AG04450 (cell line): Measurements from ENCODE around the gene RRAGB. TPM values are rescaled to one million over a fixed set of nuclear protein-coding genes. Genes with fewer than 3 reads are reported as not detected.
"Not testable (repeated sequence)": the region's sequence is repeated elsewhere in the genome, so short reads cannot be mapped to it uniquely, and the experiment has no call there.

Experiments
- CTCF ChIA-PET: fragments of 300-600, 350-600 bp; formaldehyde crosslinking; extraction: SDS; loops from one replicate; lab custom pipeline; 2022; ENCODE audit warnings: antibody characterized with exemption, inconsistent platforms; lab: Charles Lee
- POLR2A ChIA-PET: fragments of 350-600 bp; formaldehyde crosslinking; extraction: SDS; loops from one replicate; lab custom pipeline; 2021; ENCODE audit warnings: antibody characterized with exemption, inconsistent platforms; lab: Yijun Ruan, JAX
- DNase-seq: peaks from one replicate; pipeline ENCODE4 v3.0.0-alpha.2; 2011; ENCODE audit warnings: low read depth, low spot score
- H3K27ac ChIP-seq: one replicate; pipeline ENCODE4 v1.5.1; 2012; ENCODE audit warnings: low read depth, low read length, control low read depth
- H3K27me3 ChIP-seq: one replicate; pipeline ENCODE4 v1.6.0; 2012; ENCODE audit warnings: low read length; ENCODE audit not compliant: control insufficient read depth, insufficient read depth
- H3K4me3 ChIP-seq: 2 replicates; pipeline ENCODE4 v1.5.1; 2011; ENCODE audit warnings: mild to moderate bottlenecking, low read depth, low read length, control low read depth
- H3K9me3 ChIP-seq: 2 replicates; pipeline ENCODE4 v1.5.1; 2012; ENCODE audit warnings: low read length; ENCODE audit not compliant: control insufficient read depth, insufficient read depth
- polyA minus RNA-seq: library from RNA; depleted of rRNA, polyadenylated mRNA; stranded (reverse); fragments of >200 nt; gene quantifications from 2 replicates; pipeline ENCODE4 v1.2.3, GENCODE V29; 2011; rRNA and poly(A)+ RNA removed
- polyA plus RNA-seq: library from polyadenylated mRNA; depleted of rRNA; stranded (reverse); fragments of >200 nt; gene quantifications from 2 replicates; pipeline ENCODE4 v1.2.3, GENCODE V29; 2011; rRNA removed
- TF ChIP-seq, protein P1 (sequence below): IDR thresholded peaks from 2 replicates; pipeline ENCODE4 v1.5.1; 2011; ENCODE audit warnings: low read depth, low read length, control low read depth, inconsistent platforms

The RRAGB gene, protein sequence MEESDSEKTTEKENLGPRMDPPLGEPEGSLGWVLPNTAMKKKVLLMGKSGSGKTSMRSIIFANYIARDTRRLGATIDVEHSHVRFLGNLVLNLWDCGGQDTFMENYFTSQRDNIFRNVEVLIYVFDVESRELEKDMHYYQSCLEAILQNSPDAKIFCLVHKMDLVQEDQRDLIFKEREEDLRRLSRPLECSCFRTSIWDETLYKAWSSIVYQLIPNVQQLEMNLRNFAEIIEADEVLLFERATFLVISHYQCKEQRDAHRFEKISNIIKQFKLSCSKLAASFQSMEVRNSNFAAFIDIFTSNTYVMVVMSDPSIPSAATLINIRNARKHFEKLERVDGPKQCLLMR
- polyA plus RNA-seq (41.9 and 43.9 TPM in 2 replicates), polyA minus RNA-seq (29.5 and 30.0 TPM in 2 replicates)

GRCh38 chrX:55717521-55718497 is at the start of gene RRAGB:
Gene RRAGB, plus strand, starts transcription at chrX:55717749. Its CDS starts 579 bp downstream, at chrX:55718328.
- Histone ChIP-seq H3K9me3 (no peaks in the 10 kb centered on the region), H3K4me3 (peak within 1 kb of the TSS; percentile 80), H3K27me3 (no peaks in the 10 kb centered on the region), H3K27ac (peak within 1 kb of the TSS; percentile 78)
- CTCF ChIA-PET = interaction anchor here (0.6 to 1.4 kb wide), 11 partner anchors 12 to 1010 kb away, joined by 3 to 5 read pairs (median 3); partner anchors contain the start of genes MAGEH1, NBDY and USP51
- TF ChIP-seq, protein P1, sequence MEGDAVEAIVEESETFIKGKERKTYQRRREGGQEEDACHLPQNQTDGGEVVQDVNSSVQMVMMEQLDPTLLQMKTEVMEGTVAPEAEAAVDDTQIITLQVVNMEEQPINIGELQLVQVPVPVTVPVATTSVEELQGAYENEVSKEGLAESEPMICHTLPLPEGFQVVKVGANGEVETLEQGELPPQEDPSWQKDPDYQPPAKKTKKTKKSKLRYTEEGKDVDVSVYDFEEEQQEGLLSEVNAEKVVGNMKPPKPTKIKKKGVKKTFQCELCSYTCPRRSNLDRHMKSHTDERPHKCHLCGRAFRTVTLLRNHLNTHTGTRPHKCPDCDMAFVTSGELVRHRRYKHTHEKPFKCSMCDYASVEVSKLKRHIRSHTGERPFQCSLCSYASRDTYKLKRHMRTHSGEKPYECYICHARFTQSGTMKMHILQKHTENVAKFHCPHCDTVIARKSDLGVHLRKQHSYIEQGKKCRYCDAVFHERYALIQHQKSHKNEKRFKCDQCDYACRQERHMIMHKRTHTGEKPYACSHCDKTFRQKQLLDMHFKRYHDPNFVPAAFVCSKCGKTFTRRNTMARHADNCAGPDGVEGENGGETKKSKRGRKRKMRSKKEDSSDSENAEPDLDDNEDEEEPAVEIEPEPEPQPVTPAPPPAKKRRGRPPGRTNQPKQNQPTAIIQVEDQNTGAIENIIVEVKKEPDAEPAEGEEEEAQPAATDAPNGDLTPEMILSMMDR = peak; percentile 63
- peak; percentile 77 for DNase-seq
- POLR2A ChIA-PET = interaction anchor here (0.6 to 1.1 kb wide), 4 partner anchors 12 to 1550 kb away, joined by 3 to 5 read pairs (median 3); partner anchors contain the start of gene MAGEH1

- no peak for DNase-seq
- ChIA-PET POLR2A (no interaction called here), CTCF (no interaction called here)
- Histone ChIP-seq H3K9me3 (no peaks in the 10 kb centered on the region), H3K4me3 (no peak overlapping the region), H3K27ac (no peak overlapping the region), H3K27me3 (no peaks in the 10 kb centered on the region)
- TF ChIP-seq, protein P1 = no peak
Measured at GRCh38 chrX:55668084-55668483, 49.5 kb upstream of the RRAGB start.

- H3K27ac ChIP-seq, POLR2A ChIA-PET, H3K9me3 ChIP-seq, CTCF ChIA-PET, H3K4me3 ChIP-seq, H3K27me3 ChIP-seq, DNase-seq: not testable (repeated sequence)
Measured at GRCh38 chrX:55688579-55688978, 29.0 kb upstream of the RRAGB start.

DNA sequence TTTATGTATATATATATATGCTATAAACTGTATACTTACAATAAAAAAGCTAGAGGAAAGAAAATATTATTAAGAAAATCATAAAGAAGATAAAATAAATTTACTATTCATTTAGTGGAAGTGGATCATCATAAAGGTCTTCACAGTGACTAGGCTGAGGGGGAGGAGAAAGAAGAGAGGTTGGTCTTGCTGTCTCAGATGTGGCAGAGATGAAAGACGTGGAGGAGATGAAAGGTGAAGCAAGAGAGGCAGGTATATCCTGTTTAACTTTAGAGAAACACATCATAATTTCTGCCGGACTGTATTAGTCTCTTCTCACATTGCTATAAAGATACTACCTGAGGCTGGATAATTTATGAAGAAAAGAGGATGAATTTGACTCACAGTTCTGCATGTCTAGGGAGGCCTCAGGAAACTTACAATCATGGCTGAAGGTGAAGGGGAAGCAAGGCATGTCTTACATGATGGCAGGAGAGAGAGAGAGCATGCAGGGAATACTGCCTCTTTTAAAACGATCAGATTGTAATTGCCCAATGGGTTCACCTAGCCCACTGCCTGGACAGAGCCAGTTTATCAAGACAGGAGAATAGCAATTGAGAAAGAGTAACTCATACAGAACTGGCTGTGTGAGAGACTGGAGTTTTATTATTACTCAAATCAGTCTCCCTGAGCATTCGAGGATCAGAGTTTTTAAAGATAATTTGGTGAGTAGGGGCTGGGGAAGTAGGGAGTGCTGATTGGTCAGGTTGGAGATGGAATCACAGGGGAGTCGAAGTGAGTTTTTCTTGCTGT is 22.1 kb upstream of the RRAGB start:
- POLR2A ChIA-PET = no interaction called here
- TF ChIP-seq, protein P1 = no peak
- CTCF ChIA-PET = no interaction called here
- H3K27ac ChIP-seq = no peak overlapping the region
- no peaks in the 10 kb centered on the region for H3K27me3 ChIP-seq
- no peak for DNase-seq
- H3K4me3 ChIP-seq = no peak overlapping the region
- H3K9me3 ChIP-seq = no peaks in the 10 kb centered on the region

DNA sequence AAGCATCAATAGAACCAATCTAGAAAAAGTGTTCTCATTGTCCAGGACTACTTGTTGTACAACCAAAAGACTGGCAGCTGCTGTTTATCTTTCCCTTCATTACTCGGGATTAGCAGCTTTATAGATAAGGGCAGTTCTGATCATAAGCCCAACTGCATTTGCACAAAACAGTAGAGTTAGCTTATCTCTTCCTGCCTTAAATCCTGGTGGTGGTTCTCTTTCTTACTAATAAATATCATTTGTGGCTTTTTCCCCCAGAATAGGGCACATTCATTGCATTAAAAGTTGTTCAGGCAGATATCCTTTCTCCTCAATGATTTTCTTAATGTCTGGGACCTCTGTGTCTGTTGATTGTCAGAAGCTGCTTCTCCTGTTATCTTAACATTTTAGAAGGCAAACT is 20.2 kb upstream of the RRAGB start:
- POLR2A ChIA-PET = no interaction called here
- Histone ChIP-seq H3K9me3 (no peaks in the 10 kb centered on the region), H3K27me3 (no peaks in the 10 kb centered on the region), H3K4me3 (no peak overlapping the region), H3K27ac (no peak overlapping the region)
- no peak for DNase-seq
- TF ChIP-seq, protein P1 = no peak
- CTCF ChIA-PET = no interaction called here
